Stimulated activated effector memory CD8-positive, alpha-beta T cell treated with anti-CD3 and anti-CD28 coated beads, Interleukin-12 subunit alpha, Interleukin-12 subunit beta, amount 100 ng/mL, for 72 hours (primary cell): ENCODE results near the gene CAV1.

Experiments
- ATAC-seq: fragments of 150-1000 bp; cut with Tn5 transposase; 2 replicates; pipeline ENCODE4 v1.10.0; 2021
- DNase-seq, 2 donors: peaks; one replicate each; pipeline ENCODE4 v3.0.0; 2021 to 2022; ENCODE audit warnings: low spot score in 2 of 2
- H3K27ac Mint-ChIP-seq: one replicate; pipeline ENCODE4 v1.8.0; 2022; ENCODE audit warnings: mild to moderate bottlenecking, mixed read lengths
- H3K36me3 Mint-ChIP-seq: one replicate; pipeline ENCODE4 v1.8.0; 2022; ENCODE audit warnings: mild to moderate bottlenecking, mixed read lengths
- H3K4me1 Mint-ChIP-seq: one replicate; pipeline ENCODE4 v1.8.0; 2022; ENCODE audit warnings: mixed read lengths
- H3K4me3 Mint-ChIP-seq: one replicate; pipeline ENCODE4 v1.8.0; 2022; ENCODE audit warnings: mild to moderate bottlenecking, mixed read lengths
- H3K9me3 Mint-ChIP-seq: one replicate; pipeline ENCODE4 v1.8.0; 2022; ENCODE audit warnings: mixed read lengths

The CAV1 gene

GRCh38 chr7:116588225-116588624, 63.4 kb downstream of the CAV1 start:
- Mint-ChIP-seq H3K4me1 (peaks cover 40% of the 10 kb centered on the region), H3K9me3 (no peaks in the 10 kb centered on the region), H3K27ac (peak overlapping the region; percentile 48), H3K36me3 (peaks cover 4% of the 10 kb centered on the region), H3K4me3 (no peak overlapping the region)
- DNase-seq (peak; percentile 18 to 63), ATAC-seq (peak; percentile 95)

- H3K9me3 Mint-ChIP-seq: no peaks in the 10 kb centered on the region
- H3K27ac Mint-ChIP-seq: peak overlapping the region; percentile 48
- peaks cover 33% of the 10 kb centered on the region for H3K4me1 Mint-ChIP-seq
- ATAC-seq (peak; percentile 3), DNase-seq (no peak)
- H3K36me3 Mint-ChIP-seq: no peaks in the 10 kb centered on the region
- H3K4me3 Mint-ChIP-seq: no peak overlapping the region
Measured at GRCh38 chr7:116588641-116589594, 64.1 kb downstream of the CAV1 start.

- Mint-ChIP-seq H3K27ac (no peak overlapping the region), H3K36me3 (no peaks in the 10 kb centered on the region), H3K4me3 (no peak overlapping the region), H3K9me3 (no peaks in the 10 kb centered on the region), H3K4me1 (peaks cover 27% of the 10 kb centered on the region)
- ATAC-seq: no peak
- no peak for DNase-seq
Measured at GRCh38 chr7:116591202-116592040, 66.6 kb downstream of the CAV1 start.

GRCh38 chr7:116592041-116592355, 67.2 kb downstream of the CAV1 start:
- DNase-seq: no peak
- Mint-ChIP-seq H3K9me3 (no peaks in the 10 kb centered on the region), H3K27ac (no peak overlapping the region), H3K36me3 (no peaks in the 10 kb centered on the region), H3K4me3 (peak overlapping the region; percentile 17), H3K4me1 (peaks cover 27% of the 10 kb centered on the region)
- no peak for ATAC-seq

- H3K27ac Mint-ChIP-seq: no peak overlapping the region
- H3K4me1 Mint-ChIP-seq: peaks cover 27% of the 10 kb centered on the region
- H3K4me3 Mint-ChIP-seq: peak overlapping the region; percentile 17
- no peaks in the 10 kb centered on the region for H3K36me3 Mint-ChIP-seq
- no peaks in the 10 kb centered on the region for H3K9me3 Mint-ChIP-seq
- ATAC-seq (no peak), DNase-seq (no peak)
Measured at GRCh38 chr7:116592445-116592844, 67.6 kb downstream of the CAV1 start.

GRCh38 chr7:116593359-116594075, 68.7 kb downstream of the CAV1 start:
- Mint-ChIP-seq H3K9me3 (no peaks in the 10 kb centered on the region), H3K4me1 (peaks cover 19% of the 10 kb centered on the region), H3K27ac (no peak overlapping the region), H3K4me3 (no peak overlapping the region), H3K36me3 (no peaks in the 10 kb centered on the region)
- no peak for ATAC-seq
- DNase-seq: no peak

GRCh38 chr7:116595063-116595462, 70.2 kb downstream of the CAV1 start:
- Mint-ChIP-seq H3K36me3 (no peaks in the 10 kb centered on the region), H3K9me3 (no peaks in the 10 kb centered on the region), H3K27ac (no peak overlapping the region), H3K4me3 (no peak overlapping the region), H3K4me1 (peaks cover 14% of the 10 kb centered on the region)
- DNase-seq (no peak), ATAC-seq (no peak)

- Mint-ChIP-seq H3K4me3 (no peak overlapping the region), H3K4me1 (peaks cover 14% of the 10 kb centered on the region), H3K9me3 (no peaks in the 10 kb centered on the region), H3K27ac (no peak overlapping the region), H3K36me3 (no peaks in the 10 kb centered on the region)
- DNase-seq: no peak
- no peak for ATAC-seq
Measured at GRCh38 chr7:116597384-116597783, 72.5 kb downstream of the CAV1 start.

- no peaks in the 10 kb centered on the region for H3K36me3 Mint-ChIP-seq
- H3K4me3 Mint-ChIP-seq: no peak overlapping the region
- no peak overlapping the region for H3K27ac Mint-ChIP-seq
- peaks cover 9% of the 10 kb centered on the region for H3K4me1 Mint-ChIP-seq
- no peaks in the 10 kb centered on the region for H3K9me3 Mint-ChIP-seq
- ATAC-seq (no peak), DNase-seq (no peak)
Measured at GRCh38 chr7:116598278-116598677, 73.4 kb downstream of the CAV1 start.

- H3K4me1 Mint-ChIP-seq: peaks cover 9% of the 10 kb centered on the region
Measured at GRCh38 chr7:116598861-116599260, 74.0 kb downstream of the CAV1 start.

GRCh38 chr7:116601426-116601825, 76.6 kb downstream of the CAV1 start:
- H3K27ac Mint-ChIP-seq: no peak overlapping the region
- peak; percentile 90 for ATAC-seq
- no peak overlapping the region for H3K4me3 Mint-ChIP-seq
- DNase-seq: no peak
- peaks cover 9% of the 10 kb centered on the region for H3K4me1 Mint-ChIP-seq
- H3K9me3 Mint-ChIP-seq: no peaks in the 10 kb centered on the region
- H3K36me3 Mint-ChIP-seq: no peaks in the 10 kb centered on the region

More at GRCh38 chr7:116598861-116599260, 74.0 kb downstream of the CAV1 start:
- DNase-seq (no peak), ATAC-seq (no peak)
- Mint-ChIP-seq H3K27ac (no peak overlapping the region), H3K4me3 (no peak overlapping the region), H3K36me3 (no peaks in the 10 kb centered on the region), H3K9me3 (no peaks in the 10 kb centered on the region)

GRCh38 chr7:116607299-116607698, 82.5 kb downstream of the CAV1 start:
- ATAC-seq (no peak), DNase-seq (no peak)
- H3K27ac Mint-ChIP-seq: no peak overlapping the region
- H3K36me3 Mint-ChIP-seq: no peaks in the 10 kb centered on the region
- no peaks in the 10 kb centered on the region for H3K9me3 Mint-ChIP-seq
- H3K4me3 Mint-ChIP-seq: no peak overlapping the region
- no peaks in the 10 kb centered on the region for H3K4me1 Mint-ChIP-seq

- no peaks in the 10 kb centered on the region for H3K36me3 Mint-ChIP-seq
- H3K27ac Mint-ChIP-seq: no peak overlapping the region
- H3K9me3 Mint-ChIP-seq: no peaks in the 10 kb centered on the region
- no peak for ATAC-seq
- H3K4me1 Mint-ChIP-seq: no peaks in the 10 kb centered on the region
- no peak overlapping the region for H3K4me3 Mint-ChIP-seq
- no peak for DNase-seq
Measured at GRCh38 chr7:116610210-116610609, 85.4 kb downstream of the CAV1 start.

GRCh38 chr7:116610721-116611120, 85.9 kb downstream of the CAV1 start:
- ATAC-seq: no peak
- H3K36me3 Mint-ChIP-seq: no peaks in the 10 kb centered on the region
- H3K4me1 Mint-ChIP-seq: no peaks in the 10 kb centered on the region
- H3K27ac Mint-ChIP-seq: no peak overlapping the region
- no peaks in the 10 kb centered on the region for H3K9me3 Mint-ChIP-seq
- H3K4me3 Mint-ChIP-seq: no peak overlapping the region
- DNase-seq: no peak
